NCI-H2196 (cell line): ENCODE results near the gene DUSP2.
"Not testable (repeated sequence)": the region's sequence is repeated elsewhere in the genome, so short reads cannot be mapped to it uniquely, and the experiment has no call there.

Source experiments
- DNase-seq: peaks from one replicate; lab custom pipeline; 2025; ENCODE audit not compliant: unreplicated experiment; lab: John Stamatoyannopoulos, UW

DUSP2 gene

GRCh38 chr2:96148410-96149217 lies 3.4 kb upstream of the DUSP2 start:
- DNase-seq: peak; percentile 96

GRCh38 chr2:96147593-96148201 lies 2.5 kb upstream of the DUSP2 start:
- DNase-seq: peak; percentile 36

- DNase-seq: peak; percentile 80
These were observed 1.8 kb upstream of the DUSP2 start for GRCh38 chr2:96146881-96147592.

DNA sequence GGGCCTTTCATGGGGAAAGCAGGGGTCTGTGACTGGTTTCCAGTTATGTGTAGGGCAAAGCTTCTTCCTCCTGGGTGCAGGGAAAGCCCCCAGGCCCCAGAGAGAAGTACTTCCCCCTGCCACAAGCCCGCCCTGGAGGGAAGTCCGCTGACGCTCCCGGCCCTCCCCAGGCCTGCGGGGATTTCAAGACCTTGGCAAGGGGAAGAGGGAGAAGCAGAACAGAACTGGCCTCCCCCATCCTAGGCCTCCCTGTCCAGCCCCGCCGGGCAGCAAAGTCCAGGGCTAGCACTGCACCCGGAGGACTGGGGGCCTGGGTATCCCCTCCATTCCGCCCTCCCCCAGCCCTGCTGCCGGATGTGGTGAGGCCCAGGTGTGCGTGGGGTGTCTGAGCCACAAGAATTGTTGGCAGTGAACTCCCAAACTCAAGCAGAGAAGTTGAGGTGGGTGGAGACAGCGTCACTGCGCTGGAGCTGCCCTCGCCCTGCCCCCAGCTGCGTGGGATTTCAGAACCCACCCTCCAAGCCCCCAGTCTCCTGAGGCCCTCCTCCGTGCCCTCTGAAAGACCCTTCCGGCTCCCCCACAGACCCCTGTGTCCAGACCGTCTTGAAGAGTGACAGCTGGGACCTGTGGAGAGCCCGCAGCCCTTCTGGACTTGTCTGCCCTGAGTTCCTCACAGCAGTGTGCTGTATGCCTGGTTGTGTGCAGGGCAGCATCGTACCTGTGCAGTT lies 1.1 kb upstream of the DUSP2 start:
- DNase-seq: no peak

- DNase-seq: no peak
These were observed 560 bp upstream of the DUSP2 start for GRCh38 chr2:96145848-96146152.

DNA sequence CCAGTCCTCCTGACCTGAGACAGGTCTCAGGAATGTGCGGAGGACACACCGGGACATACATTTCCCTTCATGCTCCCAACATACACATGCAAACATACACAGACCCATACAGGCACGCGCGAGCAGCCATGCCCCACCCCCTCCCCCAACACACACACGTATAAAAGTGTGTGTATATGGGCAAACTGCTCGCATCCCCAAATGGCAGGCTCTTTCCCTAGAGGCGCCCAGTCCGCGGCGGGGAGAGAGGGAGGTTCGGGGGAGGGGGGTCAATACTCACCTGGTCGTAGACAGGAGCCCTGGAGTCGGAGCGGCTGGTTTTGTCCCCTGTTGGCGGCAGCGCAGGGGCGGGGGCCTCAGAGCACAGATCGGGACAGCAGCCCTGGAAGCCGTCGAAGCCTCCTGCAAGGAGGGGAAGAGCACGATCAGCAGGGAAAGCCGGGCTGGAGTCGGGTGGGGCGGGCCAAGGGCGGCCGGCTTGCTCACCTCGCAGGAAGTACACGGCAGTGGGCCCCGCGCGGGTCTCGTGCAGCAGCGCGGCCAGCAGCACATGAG lies 682 bp downstream of the DUSP2 start:
- DNase-seq: no peak

DNA sequence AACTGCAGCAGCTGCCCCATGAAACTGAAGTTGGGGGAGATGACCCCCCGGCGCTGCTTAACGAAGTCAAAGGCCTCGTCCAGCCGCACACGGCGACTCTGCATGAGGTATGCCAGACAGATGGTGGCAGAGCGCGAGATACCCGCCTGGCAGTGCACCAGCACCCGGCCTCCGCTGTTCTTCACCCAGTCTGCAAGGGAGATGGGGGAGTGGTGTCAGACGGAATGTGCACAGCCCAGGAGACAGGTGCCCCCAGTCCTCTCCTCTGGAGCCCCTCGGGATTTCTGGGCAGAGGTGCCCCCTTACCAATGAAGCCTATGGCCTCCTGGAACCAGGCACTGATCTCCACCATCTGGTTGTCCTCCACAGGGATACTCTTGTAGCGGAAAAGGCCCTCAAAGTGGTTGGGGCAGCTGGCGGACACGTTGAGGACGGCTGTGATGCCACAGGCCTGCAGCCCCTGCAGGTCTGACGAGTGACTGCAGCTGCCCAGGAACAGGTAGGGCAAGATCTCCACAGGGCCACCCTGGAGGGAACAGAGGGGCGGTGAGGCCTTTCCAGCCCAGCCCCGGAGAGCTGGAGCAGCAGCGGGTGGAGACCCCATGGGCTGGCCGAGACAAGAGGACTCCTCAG lies 1.3 kb downstream of the DUSP2 start:
- peak; percentile 18 for DNase-seq

DNA sequence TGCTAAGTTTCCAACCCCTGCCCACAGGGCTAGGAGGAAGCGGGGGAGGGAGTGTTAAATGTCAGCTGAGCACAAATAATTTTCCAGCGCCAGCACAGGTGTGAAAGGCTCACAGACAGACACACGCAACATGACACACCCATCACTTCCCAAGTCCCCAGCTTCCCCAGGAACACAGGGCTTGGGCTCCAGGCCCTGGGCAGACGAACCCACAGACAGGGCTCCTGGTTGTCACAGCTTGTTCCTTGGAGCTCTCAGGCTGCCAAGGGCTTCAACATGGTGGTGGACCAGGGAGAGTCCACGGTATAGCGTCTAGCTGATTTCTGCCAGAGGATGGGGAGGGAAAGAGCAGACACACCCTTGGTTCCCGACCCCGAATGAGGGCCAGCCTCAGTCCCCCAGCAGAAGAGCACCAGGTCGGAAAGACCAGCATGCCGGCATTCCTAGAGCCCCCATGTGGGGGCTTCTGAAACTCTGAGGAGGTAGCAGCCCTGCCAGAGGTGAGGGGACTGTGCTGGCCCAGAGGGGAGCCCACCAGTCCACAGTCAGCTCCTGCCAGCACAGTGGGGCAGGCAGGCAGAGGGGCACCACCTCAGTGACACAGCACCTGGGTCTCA lies 1.9 kb downstream of the DUSP2 start:
- no peak for DNase-seq

DNA sequence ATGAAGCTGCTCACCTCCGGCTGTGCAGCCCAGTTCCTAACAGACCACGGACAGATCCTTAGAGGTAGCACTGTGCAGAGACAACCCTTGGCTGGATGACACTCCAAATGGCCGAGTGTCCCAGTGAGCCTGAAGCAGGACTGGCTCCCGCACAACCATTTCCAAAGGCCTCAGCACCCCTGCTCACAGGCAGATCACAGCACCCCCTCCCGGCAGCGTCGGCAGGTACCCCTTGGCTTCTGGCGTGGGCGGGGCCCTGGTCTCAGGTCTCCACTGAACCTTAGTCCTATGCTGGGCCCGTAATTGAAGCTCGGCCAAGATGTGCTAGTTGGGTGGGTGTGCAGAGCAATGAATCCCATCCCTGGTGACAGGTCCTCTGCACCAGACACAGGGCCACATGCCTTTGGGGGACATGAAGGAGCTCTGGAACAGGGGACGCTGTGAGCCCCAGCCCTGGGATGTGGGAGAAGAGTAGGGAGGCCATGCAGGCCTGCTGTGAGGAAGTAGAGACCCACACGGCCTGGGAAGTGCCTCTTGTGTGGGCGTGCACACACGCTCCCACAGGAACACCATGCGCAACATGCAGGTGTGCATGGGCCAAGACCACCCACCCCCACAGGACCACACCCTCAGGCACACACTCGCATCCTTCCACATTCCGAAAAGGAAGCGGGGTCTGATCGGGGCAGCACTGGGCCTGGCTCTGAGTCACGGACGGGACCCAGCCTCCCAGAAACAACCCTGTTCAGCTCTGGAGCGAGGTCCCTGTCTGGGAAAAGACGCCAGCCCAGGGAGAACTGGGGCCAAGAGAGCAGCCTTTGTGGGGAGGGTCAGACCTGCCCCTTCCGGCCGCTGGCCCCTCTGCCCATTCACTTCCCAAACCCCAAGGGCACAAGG lies 2.8 kb downstream of the DUSP2 start:
- no peak for DNase-seq

- DNase-seq: not testable (repeated sequence)
These were observed 3.6 kb downstream of the DUSP2 start for GRCh38 chr2:96141624-96141967.

- no peak for DNase-seq
These were observed 4.2 kb downstream of the DUSP2 start for GRCh38 chr2:96140941-96141623.

DNA sequence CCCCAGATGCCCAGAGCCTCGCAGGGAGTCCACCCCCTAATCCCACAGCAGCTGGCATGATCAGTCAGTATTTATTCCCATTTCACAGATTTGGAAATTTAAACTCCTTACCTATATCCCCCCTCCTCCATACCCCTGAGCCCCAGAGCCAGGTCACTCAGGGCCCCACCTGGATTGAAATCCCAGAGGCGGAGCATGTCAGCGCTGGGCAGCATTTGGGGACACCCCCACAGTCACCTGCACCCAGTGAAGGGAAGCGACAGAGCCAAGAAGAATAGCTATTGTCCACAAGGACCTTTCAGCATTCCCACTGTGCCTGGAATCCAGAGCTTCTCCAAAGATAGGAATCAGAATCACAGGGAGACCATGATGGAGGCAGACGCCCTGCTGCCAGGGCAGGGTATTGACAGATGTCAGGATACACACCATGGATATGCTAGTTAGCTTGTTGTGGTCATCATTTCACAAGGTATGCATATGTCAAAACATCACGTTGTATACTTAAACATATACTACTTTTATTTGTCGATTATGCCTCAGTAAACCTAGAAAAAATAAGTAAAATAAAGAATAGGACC lies 6.0 kb downstream of the DUSP2 start:
- DNase-seq: no peak

- DNase-seq: peak; percentile 36
These were observed 6.8 kb downstream of the DUSP2 start, which contains the start of gene ASTL for GRCh38 chr2:96138179-96139145. TSS of gene ASTL (minus strand) at chr2:96138502. CDS start at chr2:96138436, 66 bp downstream.

DNA sequence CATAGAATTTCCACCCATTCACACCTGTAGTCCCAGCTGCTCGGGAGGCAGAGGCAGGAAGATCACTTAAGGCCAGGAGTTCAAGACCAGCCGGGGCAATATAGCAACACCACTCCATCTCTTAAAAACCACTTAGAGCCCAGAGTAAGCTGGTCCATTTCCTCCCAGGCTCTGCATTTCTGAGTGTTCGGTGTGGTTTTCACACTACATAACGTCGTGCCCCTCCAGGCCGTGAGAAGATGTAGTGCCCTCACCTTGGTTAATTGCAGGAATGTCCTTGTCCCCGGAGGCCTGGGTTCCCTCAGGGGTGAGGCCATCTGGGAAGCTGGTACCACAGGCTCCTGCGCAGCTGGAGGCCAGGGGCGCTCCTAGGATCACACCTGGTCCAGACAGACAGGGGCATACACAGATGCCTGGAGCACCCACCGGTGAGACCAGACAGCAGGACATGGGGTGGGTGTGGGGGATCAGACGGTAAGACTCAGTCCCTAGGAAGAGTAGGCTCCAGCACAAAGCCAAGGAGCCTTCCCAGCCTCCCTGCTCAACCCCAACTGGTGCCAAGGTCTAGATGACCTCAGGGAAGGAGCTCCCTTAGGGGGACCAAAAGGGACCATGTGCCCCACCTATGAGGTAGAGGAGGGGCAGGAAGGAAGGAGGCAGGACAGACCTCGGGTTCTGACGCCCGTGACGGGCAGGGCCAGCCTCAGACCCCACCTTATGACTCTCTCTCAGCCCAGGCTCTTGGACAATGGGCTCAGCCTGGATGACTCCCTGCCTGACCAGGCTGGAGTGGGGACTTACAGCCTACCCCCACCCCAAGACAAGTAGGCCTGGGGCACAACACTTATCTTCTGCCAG lies 7.7 kb downstream of the DUSP2 start:
- DNase-seq: no peak

- no peak for DNase-seq
These were observed 9.0 kb downstream of the DUSP2 start for GRCh38 chr2:96136129-96136720.

GRCh38 chr2:96135621-96136020 lies 9.6 kb downstream of the DUSP2 start:
- DNase-seq: no peak
